Measurements from ENCODE around the gene TENM3. TPM values are rescaled to one million over a fixed set of nuclear protein-coding genes. Genes with fewer than 3 reads are reported as not detected.

Gene TENM3
- total RNA-seq, 1 donor from 2014 or later, result 2.8 TPM

DNA sequence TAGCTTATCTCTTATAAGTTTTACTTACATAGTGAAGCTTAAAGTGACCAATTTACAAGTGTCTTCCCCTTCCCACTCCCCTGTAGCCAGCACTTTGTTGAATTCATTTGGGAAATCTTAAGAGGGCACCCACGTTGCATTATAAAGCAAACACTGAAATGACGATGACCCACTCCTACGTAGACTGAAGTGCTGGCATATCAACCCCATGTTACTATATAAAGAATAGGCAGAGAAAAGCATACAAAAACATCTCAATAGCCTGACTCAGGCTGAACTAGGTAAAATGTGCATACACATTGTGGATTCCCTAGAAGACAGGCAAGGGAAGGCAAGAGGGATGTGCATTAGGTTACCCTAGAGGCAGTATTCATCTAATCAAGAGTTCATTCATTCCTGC is 313.4 kb downstream of the TENM3 start:
- no peaks in the 10 kb centered on the region for H3K36me3 ChIP-seq
- no peaks in the 10 kb centered on the region for H3K9me3 ChIP-seq
- TF ChIP-seq, protein P1, sequence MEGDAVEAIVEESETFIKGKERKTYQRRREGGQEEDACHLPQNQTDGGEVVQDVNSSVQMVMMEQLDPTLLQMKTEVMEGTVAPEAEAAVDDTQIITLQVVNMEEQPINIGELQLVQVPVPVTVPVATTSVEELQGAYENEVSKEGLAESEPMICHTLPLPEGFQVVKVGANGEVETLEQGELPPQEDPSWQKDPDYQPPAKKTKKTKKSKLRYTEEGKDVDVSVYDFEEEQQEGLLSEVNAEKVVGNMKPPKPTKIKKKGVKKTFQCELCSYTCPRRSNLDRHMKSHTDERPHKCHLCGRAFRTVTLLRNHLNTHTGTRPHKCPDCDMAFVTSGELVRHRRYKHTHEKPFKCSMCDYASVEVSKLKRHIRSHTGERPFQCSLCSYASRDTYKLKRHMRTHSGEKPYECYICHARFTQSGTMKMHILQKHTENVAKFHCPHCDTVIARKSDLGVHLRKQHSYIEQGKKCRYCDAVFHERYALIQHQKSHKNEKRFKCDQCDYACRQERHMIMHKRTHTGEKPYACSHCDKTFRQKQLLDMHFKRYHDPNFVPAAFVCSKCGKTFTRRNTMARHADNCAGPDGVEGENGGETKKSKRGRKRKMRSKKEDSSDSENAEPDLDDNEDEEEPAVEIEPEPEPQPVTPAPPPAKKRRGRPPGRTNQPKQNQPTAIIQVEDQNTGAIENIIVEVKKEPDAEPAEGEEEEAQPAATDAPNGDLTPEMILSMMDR (IDR thresholded peaks at IDR 0.05), result no peak
- DNase-seq (ENCODE audit: low spot score in 2 of 2), result no peak
- H3K4me3 ChIP-seq, result no peak overlapping the region
- H3K27ac ChIP-seq, result no peak overlapping the region
- H3K4me1 ChIP-seq, result no peaks in the 10 kb centered on the region
- intact Hi-C loops (cut with DNase I), result no loop called here
- no peaks in the 10 kb centered on the region for H3K27me3 ChIP-seq

DNA sequence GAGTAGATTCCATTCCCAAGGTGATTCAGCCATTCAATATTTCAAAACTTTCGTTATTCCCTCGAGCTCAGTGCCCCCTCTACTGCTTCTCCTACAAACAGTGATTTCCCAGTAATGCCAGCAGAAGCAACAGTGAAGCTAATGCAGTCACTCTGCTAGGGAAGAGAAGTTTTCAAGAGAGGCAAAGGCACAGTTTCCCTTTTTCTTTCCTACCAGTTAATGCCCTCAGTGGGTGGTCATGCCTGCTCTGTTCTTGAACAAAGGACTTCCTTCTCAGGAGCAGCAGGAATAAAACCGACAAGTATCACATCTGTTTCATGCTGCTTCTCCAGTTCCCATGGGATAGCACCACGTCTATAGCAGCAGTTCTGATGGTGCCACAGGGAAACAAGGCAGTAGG is 317.2 kb downstream of the TENM3 start:
- intact Hi-C loops (cut with DNase I), result no loop called here
- Histone ChIP-seq H3K9me3 (no peaks in the 10 kb centered on the region), H3K4me3 (no peak overlapping the region), H3K27me3 (no peaks in the 10 kb centered on the region), H3K36me3 (no peaks in the 10 kb centered on the region), H3K27ac (no peak overlapping the region), H3K4me1 (no peaks in the 10 kb centered on the region)
- no peak for DNase-seq (ENCODE audit: low spot score in 2 of 2)
- TF ChIP-seq, protein P1 (IDR thresholded peaks at IDR 0.05), result no peak

DNA sequence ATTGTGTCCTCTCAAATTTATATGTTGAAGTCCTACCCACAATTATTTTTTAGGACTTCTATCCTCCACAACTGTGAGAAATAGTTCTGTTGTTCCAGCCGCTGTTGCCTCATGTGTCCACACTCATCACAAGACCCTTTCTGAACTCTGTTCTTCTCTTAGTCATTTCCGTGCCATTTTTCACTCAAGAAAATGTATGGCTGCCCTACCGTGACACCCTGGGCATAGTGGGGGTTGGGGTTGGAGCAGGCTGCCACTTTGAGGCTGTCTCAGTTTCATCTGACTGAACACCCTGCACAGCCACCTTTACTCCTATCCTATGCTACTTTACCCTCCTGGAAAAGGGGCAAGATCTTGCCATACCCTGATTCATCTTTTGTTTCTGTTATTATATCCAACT is 319.1 kb downstream of the TENM3 start:
- TF ChIP-seq, protein P1 (IDR thresholded peaks at IDR 0.05), result no peak
- no peak overlapping the region for H3K4me3 ChIP-seq

DNA sequence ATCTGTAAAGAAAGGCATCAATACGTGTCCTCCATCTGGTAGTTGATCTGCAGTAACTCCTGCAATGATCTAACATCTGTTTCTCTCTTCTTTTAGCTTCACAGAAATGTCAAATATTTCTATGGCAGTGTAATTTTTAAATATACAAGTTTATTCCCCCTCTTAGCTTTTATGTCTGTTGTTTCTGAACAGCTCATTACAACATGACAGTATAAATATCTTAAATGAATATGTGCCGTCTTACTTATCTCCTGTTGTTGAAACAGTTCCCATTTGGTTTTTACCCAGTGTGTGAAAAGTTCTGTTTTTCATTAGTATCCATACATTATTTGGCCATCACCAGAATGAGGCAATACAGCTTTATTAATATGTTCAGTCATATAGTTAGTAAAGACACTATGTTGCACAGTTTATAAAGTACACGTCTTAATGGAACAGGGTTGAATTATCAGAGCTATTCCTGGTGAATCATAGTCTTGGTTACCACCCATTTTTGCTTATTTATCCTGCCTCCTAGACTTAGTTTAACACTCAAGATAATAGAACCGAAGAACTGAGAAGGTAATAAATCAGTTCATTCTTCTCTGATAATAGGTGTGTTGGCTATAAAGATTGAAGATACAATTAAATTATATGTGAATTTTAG is 321.6 kb downstream of the TENM3 start:
- no peaks in the 10 kb centered on the region for H3K27me3 ChIP-seq
- intact Hi-C loops (cut with DNase I), result no loop called here
- no peaks in the 10 kb centered on the region for H3K36me3 ChIP-seq
- H3K4me1 ChIP-seq, result no peaks in the 10 kb centered on the region
- no peak overlapping the region for H3K27ac ChIP-seq
- TF ChIP-seq, protein P1 (IDR thresholded peaks at IDR 0.05), result no peak
- H3K9me3 ChIP-seq, result no peaks in the 10 kb centered on the region
- no peak overlapping the region for H3K4me3 ChIP-seq
- DNase-seq (ENCODE audit: low spot score in 2 of 2), result no peak

More for the DNA sequence above, 319.1 kb downstream of the TENM3 start:
- no peak overlapping the region for H3K27ac ChIP-seq
- no peaks in the 10 kb centered on the region for H3K9me3 ChIP-seq
- H3K4me1 ChIP-seq, result no peaks in the 10 kb centered on the region
- H3K36me3 ChIP-seq, result no peaks in the 10 kb centered on the region
- DNase-seq (ENCODE audit: low spot score in 2 of 2), result no peak
- no peaks in the 10 kb centered on the region for H3K27me3 ChIP-seq
- intact Hi-C loops (cut with DNase I), result no loop called here

DNA sequence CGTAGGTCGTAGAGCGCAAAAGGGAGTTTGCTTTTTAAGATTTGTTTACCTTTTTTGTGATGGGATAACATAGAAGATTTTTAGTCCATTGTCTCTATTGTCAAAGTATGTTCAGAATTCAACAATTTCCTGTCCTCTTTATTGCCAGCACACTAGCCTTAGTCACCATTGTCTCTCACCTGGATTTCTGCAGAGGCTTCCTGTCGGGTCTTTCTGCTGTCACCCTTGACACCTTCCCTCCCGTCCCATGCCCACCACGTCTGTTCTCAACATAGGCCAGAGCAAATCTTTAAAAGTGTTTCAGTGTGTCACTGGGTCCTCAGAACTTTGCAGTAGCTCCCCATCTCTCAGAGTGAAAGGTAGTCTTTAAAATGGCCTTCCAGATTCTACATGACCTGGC is 323.9 kb downstream of the TENM3 start:
- intact Hi-C loops (cut with DNase I), result no loop called here
- H3K4me1 ChIP-seq, result no peaks in the 10 kb centered on the region
- no peak for DNase-seq (ENCODE audit: low spot score in 2 of 2)
- H3K36me3 ChIP-seq, result no peaks in the 10 kb centered on the region
- H3K27ac ChIP-seq, result no peak overlapping the region
- TF ChIP-seq, protein P1 (IDR thresholded peaks at IDR 0.05), result no peak
- no peaks in the 10 kb centered on the region for H3K9me3 ChIP-seq
- no peaks in the 10 kb centered on the region for H3K27me3 ChIP-seq
- H3K4me3 ChIP-seq, result no peak overlapping the region

DNA sequence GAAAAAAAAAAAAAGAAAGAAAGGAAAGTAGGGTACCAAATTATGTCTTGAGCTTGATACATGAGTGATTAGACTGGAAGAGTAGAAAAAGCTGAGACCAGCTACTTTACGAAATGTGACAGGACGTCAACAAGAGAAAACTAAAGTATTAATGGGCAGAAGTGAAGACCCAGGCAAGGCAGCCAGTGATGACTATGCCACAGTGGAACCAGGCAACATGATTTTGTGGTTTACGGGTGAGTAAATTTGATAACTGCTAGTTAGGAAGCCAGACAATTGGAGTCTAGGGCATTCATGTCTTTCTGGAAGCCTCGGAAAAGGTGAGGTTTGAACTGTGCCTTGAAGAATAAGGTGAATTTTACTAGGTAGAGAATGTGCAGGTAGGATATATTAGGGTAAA is 326.4 kb downstream of the TENM3 start:
- Histone ChIP-seq H3K4me3 (no peak overlapping the region), H3K27ac (no peak overlapping the region), H3K9me3 (no peaks in the 10 kb centered on the region), H3K27me3 (no peaks in the 10 kb centered on the region), H3K36me3 (no peaks in the 10 kb centered on the region), H3K4me1 (no peaks in the 10 kb centered on the region)
- TF ChIP-seq, protein P1 (IDR thresholded peaks at IDR 0.05), result no peak
- DNase-seq (ENCODE audit: low spot score in 2 of 2), result no peak
- intact Hi-C loops (cut with DNase I), result no loop called here

Measured in ascending aorta (tissue), 2 donors.